Neural progenitor cell (in vitro differentiated cells): ENCODE measurements around the gene BCL2L13. TPM values are rescaled to one million over a fixed set of nuclear protein-coding genes. Genes with fewer than 3 reads are reported as not detected.

Experiments
- DNase-seq: peaks from one replicate; pipeline ENCODE4 v3.0.0-alpha.2; 2016; ENCODE audit warnings: low spot score
- H2AFZ ChIP-seq: fragments of 200-600 bp; sonication (generic); replicated peaks from 2 replicates; pipeline ENCODE4 v1.6.1; 2016; ENCODE audit warnings: antibody characterized with exemption
- H3F3A ChIP-seq: fragments of 200-600 bp; sonication (generic); 2 replicates; pipeline ENCODE4 v1.6.1; 2016; ENCODE audit warnings: antibody characterized with exemption, low read depth
- H3K27ac ChIP-seq: fragments of 200-600 bp; sonication (generic); 2 replicates; pipeline ENCODE4 v1.5.1; 2016; ENCODE audit warnings: mild to moderate bottlenecking
- H3K27me3 ChIP-seq: fragments of 200-600 bp; sonication (generic); 2 replicates; pipeline ENCODE4 v1.6.1; 2016; ENCODE audit warnings: mild to moderate bottlenecking, moderate library complexity
- H3K36me3 ChIP-seq: fragments of 200-600 bp; sonication (generic); 2 replicates; pipeline ENCODE4 v1.5.1; 2016
- H3K4me1 ChIP-seq: fragments of 200-600 bp; sonication (generic); 2 replicates; pipeline ENCODE4 v1.6.1; 2016; ENCODE audit warnings: mixed run types
- H3K4me2 ChIP-seq: fragments of 200-600 bp; sonication (generic); 2 replicates; pipeline ENCODE4 v1.6.1; 2016
- H3K4me3 ChIP-seq: fragments of 200-600 bp; sonication (generic); 2 replicates; pipeline ENCODE4 v1.5.1; 2016
- H3K79me2 ChIP-seq: fragments of 200-600 bp; sonication (generic); 2 replicates; pipeline ENCODE4 v1.6.1; 2016; ENCODE audit warnings: low read depth
- H3K9ac ChIP-seq: fragments of 200-600 bp; sonication (generic); 2 replicates; pipeline ENCODE4 v1.6.1; 2016
- H3K9me3 ChIP-seq: fragments of 200-600 bp; sonication (generic); 2 replicates; pipeline ENCODE4 v1.5.1; 2016; ENCODE audit warnings: low read depth
- H4K20me1 ChIP-seq: fragments of 200-600 bp; sonication (generic); 2 replicates; pipeline ENCODE4 v1.6.1; 2016; ENCODE audit warnings: low read depth
- H3K27ac Mint-ChIP-seq: 3 replicates; pipeline ENCODE4 v1.8.0; 2021; ENCODE audit warnings: mixed read lengths
- H3K27me3 Mint-ChIP-seq: 2 replicates; pipeline ENCODE4 v1.8.0; 2022; ENCODE audit warnings: low read depth, mild to moderate bottlenecking, inconsistent platforms, moderate library complexity, mixed read lengths; ENCODE audit not compliant: insufficient read depth
- H3K36me3 Mint-ChIP-seq: 3 replicates; pipeline ENCODE4 v1.8.0; 2021; ENCODE audit warnings: mixed read lengths
- H3K4me1 Mint-ChIP-seq: 3 replicates; pipeline ENCODE4 v1.8.0; 2021; ENCODE audit warnings: mixed read lengths
- H3K4me3 Mint-ChIP-seq: 3 replicates; pipeline ENCODE4 v1.8.0; 2021; ENCODE audit warnings: mild to moderate bottlenecking, moderate library complexity, mixed read lengths
- H3K9me3 Mint-ChIP-seq: 3 replicates; pipeline ENCODE4 v1.8.0; 2020; ENCODE audit warnings: mixed read lengths
- EZH2 ChIP-seq: fragments of 200-600 bp; sonication (generic); IDR thresholded peaks from 2 replicates; pipeline ENCODE4 v1.6.1; 2017; ENCODE audit warnings: antibody characterized with exemption, mild to moderate bottlenecking, moderate library complexity
- EZH2phosphoT487 ChIP-seq: fragments of 200-600 bp; sonication (generic); IDR thresholded peaks from 2 replicates; pipeline ENCODE4 v1.6.1; 2017; ENCODE audit warnings: antibody characterized with exemption
- total RNA-seq: library from RNA; depleted of rRNA; stranded (reverse); fragments of >200 nt; gene quantifications from 2 replicates; pipeline ENCODE4 v1.2.3, GENCODE V29; 2015; ENCODE audit warnings: low replicate concordance
- TF ChIP-seq, protein P1 (sequence below): fragments of 200-600 bp; sonication (generic); IDR thresholded peaks from 2 replicates; pipeline ENCODE4 v1.5.1; 2017; ENCODE audit warnings: antibody characterized with exemption, mild to moderate bottlenecking

Gene BCL2L13
- total RNA-seq, 1 donor from 2014 or later: 47.7 TPM

DNA sequence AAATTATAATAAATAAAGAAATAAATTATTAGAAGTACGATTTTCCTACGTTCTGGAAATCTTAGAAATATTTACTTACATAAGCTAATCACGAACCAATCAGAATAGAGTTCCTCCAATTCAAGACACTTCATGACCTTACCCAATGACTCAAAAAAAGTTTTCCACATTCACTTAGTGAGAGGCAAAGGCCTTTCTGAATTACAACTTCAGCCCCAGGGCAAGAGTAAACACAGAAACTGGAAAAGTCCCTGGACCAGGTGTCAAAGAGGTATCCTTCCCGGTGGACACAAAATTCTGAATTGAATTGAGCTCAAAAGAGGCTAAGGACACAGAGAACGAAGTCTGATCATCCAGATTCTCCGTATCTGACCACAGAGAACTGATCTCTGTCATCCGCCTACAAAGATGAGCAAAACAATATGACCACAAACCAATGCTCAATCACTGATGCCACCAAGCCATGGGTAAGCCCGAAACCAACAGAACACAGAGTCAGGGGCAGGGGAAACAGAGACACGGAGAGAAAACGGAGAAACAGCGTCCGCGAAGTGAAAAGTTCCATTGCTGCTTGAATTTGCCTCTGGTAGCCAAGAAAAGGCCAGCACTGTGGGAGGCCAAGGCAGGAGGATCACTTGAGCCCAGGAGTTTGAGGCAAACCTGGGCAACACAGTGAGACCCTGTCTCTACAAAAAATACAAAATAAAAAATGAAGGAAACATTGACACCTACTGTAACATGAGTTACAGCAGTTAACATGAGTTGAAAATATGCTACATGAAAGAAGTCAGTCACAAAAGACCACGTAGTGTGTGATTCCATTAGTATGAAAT, 128.9 kb downstream of the BCL2L13 start:
- H3K4me3 ChIP-seq: no peak overlapping the region
- peaks cover 17% of the 10 kb centered on the region for H3K4me1 Mint-ChIP-seq
- H3K9ac ChIP-seq: no peak overlapping the region
- H2AFZ ChIP-seq: no peak overlapping the region
- no peak overlapping the region for H3K27ac ChIP-seq
- H3K9me3 ChIP-seq: no peaks in the 10 kb centered on the region
- no peaks in the 10 kb centered on the region for H4K20me1 ChIP-seq
- no peaks in the 10 kb centered on the region for H3K79me2 ChIP-seq
- no peaks in the 10 kb centered on the region for H3K36me3 ChIP-seq
- peaks cover 3% of the 10 kb centered on the region for H3K27me3 Mint-ChIP-seq
- no peak for DNase-seq
- no peaks in the 10 kb centered on the region for H3K4me1 ChIP-seq
- TF ChIP-seq, protein P1, sequence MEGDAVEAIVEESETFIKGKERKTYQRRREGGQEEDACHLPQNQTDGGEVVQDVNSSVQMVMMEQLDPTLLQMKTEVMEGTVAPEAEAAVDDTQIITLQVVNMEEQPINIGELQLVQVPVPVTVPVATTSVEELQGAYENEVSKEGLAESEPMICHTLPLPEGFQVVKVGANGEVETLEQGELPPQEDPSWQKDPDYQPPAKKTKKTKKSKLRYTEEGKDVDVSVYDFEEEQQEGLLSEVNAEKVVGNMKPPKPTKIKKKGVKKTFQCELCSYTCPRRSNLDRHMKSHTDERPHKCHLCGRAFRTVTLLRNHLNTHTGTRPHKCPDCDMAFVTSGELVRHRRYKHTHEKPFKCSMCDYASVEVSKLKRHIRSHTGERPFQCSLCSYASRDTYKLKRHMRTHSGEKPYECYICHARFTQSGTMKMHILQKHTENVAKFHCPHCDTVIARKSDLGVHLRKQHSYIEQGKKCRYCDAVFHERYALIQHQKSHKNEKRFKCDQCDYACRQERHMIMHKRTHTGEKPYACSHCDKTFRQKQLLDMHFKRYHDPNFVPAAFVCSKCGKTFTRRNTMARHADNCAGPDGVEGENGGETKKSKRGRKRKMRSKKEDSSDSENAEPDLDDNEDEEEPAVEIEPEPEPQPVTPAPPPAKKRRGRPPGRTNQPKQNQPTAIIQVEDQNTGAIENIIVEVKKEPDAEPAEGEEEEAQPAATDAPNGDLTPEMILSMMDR: no peak
- TF ChIP-seq EZH2phosphoT487: no peak
- no peak for TF ChIP-seq EZH2
- no peak overlapping the region for H3K4me2 ChIP-seq
- H3K36me3 Mint-ChIP-seq: no peaks in the 10 kb centered on the region
- H3K27ac Mint-ChIP-seq: no peak overlapping the region
- no peaks in the 10 kb centered on the region for H3K9me3 Mint-ChIP-seq
- H3K27me3 ChIP-seq: no peaks in the 10 kb centered on the region
- H3F3A ChIP-seq: no peaks in the 10 kb centered on the region
- no peak overlapping the region for H3K4me3 Mint-ChIP-seq

DNA sequence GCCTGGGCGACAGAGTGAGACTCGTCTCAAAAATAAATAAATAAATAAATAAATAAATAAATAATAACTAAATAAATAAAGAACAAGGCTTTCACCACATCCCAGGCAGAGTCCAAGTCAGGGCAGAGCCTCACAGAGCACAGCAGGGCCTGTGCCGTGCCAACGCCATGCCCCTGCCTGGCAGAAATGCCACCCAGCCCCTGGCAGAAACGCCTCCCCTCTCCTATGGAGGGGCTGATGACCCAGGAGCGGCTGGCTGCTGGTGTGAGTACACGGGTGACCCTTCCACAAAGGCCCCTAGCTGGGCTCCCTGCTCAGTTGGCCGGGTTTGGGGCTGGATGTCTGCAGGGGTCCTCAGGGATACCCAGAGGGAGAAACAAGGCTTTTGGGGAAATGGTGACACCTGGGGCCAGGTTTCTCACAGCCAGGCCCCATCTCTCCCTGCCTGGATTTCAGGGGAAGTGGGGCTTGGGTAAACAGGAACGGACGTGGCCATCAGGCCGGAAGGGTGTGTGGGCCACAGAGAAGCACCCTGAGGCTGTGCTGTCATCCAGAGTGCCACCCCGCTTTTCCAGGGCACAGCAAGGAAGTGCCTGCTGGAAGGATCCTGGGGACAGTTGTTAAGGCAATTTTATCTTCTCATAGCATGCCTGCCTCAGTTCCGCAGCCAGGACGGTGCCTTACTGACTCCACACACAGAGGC, 130.6 kb downstream of the BCL2L13 start:
- Histone ChIP-seq H3K9ac (no peak overlapping the region), H3K4me3 (no peak overlapping the region), H3K27ac (no peak overlapping the region), H3K4me1 (peaks cover 9% of the 10 kb centered on the region), H3K27me3 (no peaks in the 10 kb centered on the region), H4K20me1 (no peaks in the 10 kb centered on the region), H3K9me3 (no peaks in the 10 kb centered on the region), H3K4me2 (no peak overlapping the region), H2AFZ (no peak overlapping the region), H3K79me2 (peaks cover 8% of the 10 kb centered on the region), H3F3A (no peaks in the 10 kb centered on the region), H3K36me3 (no peaks in the 10 kb centered on the region)
- H3K36me3 Mint-ChIP-seq: no peaks in the 10 kb centered on the region
- H3K4me3 Mint-ChIP-seq: no peak overlapping the region
- no peak for DNase-seq
- H3K9me3 Mint-ChIP-seq: no peaks in the 10 kb centered on the region
- no peak for TF ChIP-seq EZH2
- no peak for TF ChIP-seq EZH2phosphoT487
- TF ChIP-seq, protein P1: no peak
- H3K27me3 Mint-ChIP-seq: peaks cover 6% of the 10 kb centered on the region
- peaks cover 26% of the 10 kb centered on the region for H3K4me1 Mint-ChIP-seq
- no peak overlapping the region for H3K27ac Mint-ChIP-seq

DNA sequence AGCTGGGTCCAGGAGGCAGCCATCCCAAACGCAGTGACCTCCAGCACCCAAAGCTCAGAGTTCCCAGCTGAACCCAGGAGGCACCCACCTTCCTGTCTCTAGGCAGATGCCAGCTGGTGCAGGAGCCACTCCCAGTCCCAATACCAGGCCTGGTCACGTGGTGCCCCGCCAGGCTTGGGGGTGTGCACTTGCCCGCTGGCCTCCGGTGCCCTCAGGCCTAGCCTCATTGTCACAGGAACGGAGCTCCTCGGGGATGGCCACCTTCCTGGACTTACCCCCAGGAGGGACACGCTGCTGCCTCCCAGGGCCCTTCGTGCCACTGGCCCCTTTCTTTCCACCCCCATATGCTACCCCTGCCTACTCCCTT, 131.1 kb downstream of the BCL2L13 start:
- Histone ChIP-seq H4K20me1 (no peaks in the 10 kb centered on the region), H3K4me1 (peaks cover 11% of the 10 kb centered on the region), H3K9ac (no peak overlapping the region), H3K4me3 (no peak overlapping the region), H3K79me2 (peaks cover 8% of the 10 kb centered on the region), H2AFZ (no peak overlapping the region), H3K27me3 (no peaks in the 10 kb centered on the region), H3K36me3 (no peaks in the 10 kb centered on the region), H3K27ac (no peak overlapping the region), H3K4me2 (no peak overlapping the region), H3F3A (peaks cover 3% of the 10 kb centered on the region), H3K9me3 (no peaks in the 10 kb centered on the region)
- Mint-ChIP-seq H3K9me3 (no peaks in the 10 kb centered on the region), H3K36me3 (no peaks in the 10 kb centered on the region), H3K4me3 (no peak overlapping the region), H3K27ac (no peak overlapping the region), H3K27me3 (peaks cover 6% of the 10 kb centered on the region), H3K4me1 (peaks cover 22% of the 10 kb centered on the region)
- no peak for DNase-seq
- no peak for TF ChIP-seq EZH2phosphoT487
- no peak for TF ChIP-seq EZH2
- TF ChIP-seq, protein P1: no peak
